ENCODE measurements around the gene OTOF.
A peak's percentile ranks its signal among the peaks of the same experiment; 100 is the strongest.

Gene OTOF

DNA sequence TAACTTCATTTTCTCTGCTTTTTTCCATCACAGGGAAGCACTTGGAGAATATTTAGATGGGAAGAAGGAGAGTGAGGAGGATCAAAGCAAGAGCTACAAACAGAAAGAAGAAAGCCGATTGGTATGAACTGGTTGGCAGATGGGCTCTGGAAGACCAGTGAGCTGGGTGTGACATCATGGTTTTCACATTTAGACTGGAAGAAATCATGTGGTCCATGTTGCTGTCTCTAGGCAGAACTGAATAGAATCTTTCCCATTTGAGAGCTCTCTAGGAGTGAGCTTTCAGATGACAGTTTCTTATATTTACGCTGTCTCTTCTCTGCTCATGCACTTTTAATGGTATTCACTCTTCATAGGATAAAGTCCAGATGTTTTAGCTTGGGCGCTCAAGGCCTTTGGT lies 63.6 kb downstream of the OTOF start:
- in situ Hi-C loops (cut with HindIII; ENCODE audit: low pct_unique_long_range_greater_than_20kb, low sequenced_read_pairs), result no loop called here
- TF ChIP-seq JUND (IDR thresholded peaks at IDR 0.05; ENCODE audit: low read depth), result no peak
- peak in 1 of 2 experiments; percentile 5 for DNase-seq (ENCODE audit: low read depth in 1 of 2, low spot score in 1 of 2)

- in situ Hi-C loops (cut with HindIII; ENCODE audit: low pct_unique_long_range_greater_than_20kb, low sequenced_read_pairs), result no loop called here
- no peak for TF ChIP-seq JUND (IDR thresholded peaks at IDR 0.05; ENCODE audit: low read depth)
- peak in 1 of 2 experiments; percentile 15 for DNase-seq (ENCODE audit: low read depth in 1 of 2, low spot score in 1 of 2)
Observed at GRCh38 chr2:26412091-26412673, 65.7 kb downstream of the OTOF start.

- TF ChIP-seq JUND (IDR thresholded peaks at IDR 0.05; ENCODE audit: low read depth), result no peak
- no peak for DNase-seq (ENCODE audit: low read depth in 1 of 2, low spot score in 1 of 2)
- in situ Hi-C loops (cut with HindIII; ENCODE audit: low pct_unique_long_range_greater_than_20kb, low sequenced_read_pairs), result no loop called here
Observed at GRCh38 chr2:26411419-26411818, 66.5 kb downstream of the OTOF start.

- DNase-seq (ENCODE audit: low read depth in 1 of 2, low spot score in 1 of 2), result no peak
- in situ Hi-C loops (cut with HindIII; ENCODE audit: low pct_unique_long_range_greater_than_20kb, low sequenced_read_pairs), result no loop called here
- no peak for TF ChIP-seq JUND (IDR thresholded peaks at IDR 0.05; ENCODE audit: low read depth)
Observed at GRCh38 chr2:26410764-26411243, 67.1 kb downstream of the OTOF start.

- no peak for TF ChIP-seq JUND (IDR thresholded peaks at IDR 0.05; ENCODE audit: low read depth)
- no peak for DNase-seq (ENCODE audit: low read depth in 1 of 2, low spot score in 1 of 2)
- in situ Hi-C loops (cut with HindIII; ENCODE audit: low pct_unique_long_range_greater_than_20kb, low sequenced_read_pairs), result no loop called here
Observed at GRCh38 chr2:26409785-26410184, 68.1 kb downstream of the OTOF start.

GRCh38 chr2:26407526-26407925 lies 70.4 kb downstream of the OTOF start:
- in situ Hi-C loops (cut with HindIII; ENCODE audit: low pct_unique_long_range_greater_than_20kb, low sequenced_read_pairs), result no loop called here
- no peak for DNase-seq (ENCODE audit: low read depth in 1 of 2, low spot score in 1 of 2)
- TF ChIP-seq JUND (IDR thresholded peaks at IDR 0.05; ENCODE audit: low read depth), result no peak
